Measurements from ENCODE around the gene DIRAS1. TPM values are rescaled to one million over a fixed set of nuclear protein-coding genes. Genes with fewer than 3 reads are reported as not detected.

Gene DIRAS1
- total RNA-seq, 1 donor from 2014 or later = 10.8 TPM

- no peak for DNase-seq (ENCODE audit: low spot score, unreplicated experiment)
- Mint-ChIP-seq H3K36me3 (ENCODE audit: insufficient read depth) (no peaks in the 10 kb centered on the region), H3K9me3 (ENCODE audit: low read depth) (no peaks in the 10 kb centered on the region), H3K4me1 (ENCODE audit: low read depth) (peaks cover 4% of the 10 kb centered on the region), H3K27me3 (peaks cover 27% of the 10 kb centered on the region), H3K4me3 (ENCODE audit: low read depth) (no peak overlapping the region), H3K27ac (no peak overlapping the region)
- TF ChIP-seq CTCF (IDR thresholded peaks at IDR 0.05; ENCODE audit: unreplicated experiment) = no peak
These were observed 21.9 kb upstream of the DIRAS1 start for GRCh38 chr19:2743099-2743498.

GRCh38 chr19:2740314-2740656 lies 19.1 kb upstream of the DIRAS1 start:
- peaks cover 4% of the 10 kb centered on the region for H3K4me1 Mint-ChIP-seq (ENCODE audit: low read depth)
- TF ChIP-seq CTCF (IDR thresholded peaks at IDR 0.05; ENCODE audit: unreplicated experiment) = no peak
- H3K27me3 Mint-ChIP-seq = peaks cover 21% of the 10 kb centered on the region
- peaks cover 5% of the 10 kb centered on the region for H3K36me3 Mint-ChIP-seq (ENCODE audit: insufficient read depth)
- peak overlapping the region; percentile 78 for H3K4me3 Mint-ChIP-seq (ENCODE audit: low read depth)
- DNase-seq (ENCODE audit: low spot score, unreplicated experiment) = no peak
- peak overlapping the region; percentile 30 for H3K27ac Mint-ChIP-seq
- no peaks in the 10 kb centered on the region for H3K9me3 Mint-ChIP-seq (ENCODE audit: low read depth)

GRCh38 chr19:2739602-2740313 lies 18.6 kb upstream of the DIRAS1 start, which contains the start of gene SLC39A3:
Gene SLC39A3, minus strand, starts transcription at chr19:2740017. Its CDS starts 2,760 bp downstream, at chr19:2737257.
- no peak for TF ChIP-seq CTCF (IDR thresholded peaks at IDR 0.05; ENCODE audit: unreplicated experiment)
- peaks cover 4% of the 10 kb centered on the region for H3K4me1 Mint-ChIP-seq (ENCODE audit: low read depth)
- DNase-seq (ENCODE audit: low spot score, unreplicated experiment) = peak; percentile 100
- H3K27me3 Mint-ChIP-seq = peaks cover 21% of the 10 kb centered on the region
- peaks cover 7% of the 10 kb centered on the region for H3K36me3 Mint-ChIP-seq (ENCODE audit: insufficient read depth)
- H3K4me3 Mint-ChIP-seq (ENCODE audit: low read depth) = peak within 1 kb of the TSS; percentile 78
- no peaks in the 10 kb centered on the region for H3K9me3 Mint-ChIP-seq (ENCODE audit: low read depth)
- peak within 1 kb of the TSS; percentile 30 for H3K27ac Mint-ChIP-seq

GRCh38 chr19:2736550-2737190 lies 15.5 kb upstream of the DIRAS1 start:
- TF ChIP-seq CTCF (IDR thresholded peaks at IDR 0.05; ENCODE audit: unreplicated experiment) = no peak
- no peak overlapping the region for H3K4me3 Mint-ChIP-seq (ENCODE audit: low read depth)

GRCh38 chr19:2735374-2735773 lies 14.2 kb upstream of the DIRAS1 start:
- Mint-ChIP-seq H3K4me1 (ENCODE audit: low read depth) (peaks cover 4% of the 10 kb centered on the region), H3K36me3 (ENCODE audit: insufficient read depth) (peaks cover 11% of the 10 kb centered on the region), H3K4me3 (ENCODE audit: low read depth) (no peak overlapping the region), H3K27ac (no peak overlapping the region), H3K9me3 (ENCODE audit: low read depth) (no peaks in the 10 kb centered on the region), H3K27me3 (peaks cover 3% of the 10 kb centered on the region)
- no peak for DNase-seq (ENCODE audit: low spot score, unreplicated experiment)
- TF ChIP-seq CTCF (IDR thresholded peaks at IDR 0.05; ENCODE audit: unreplicated experiment) = no peak

More at GRCh38 chr19:2736550-2737190, 15.5 kb upstream of the DIRAS1 start:
- Mint-ChIP-seq H3K4me1 (ENCODE audit: low read depth) (peaks cover 4% of the 10 kb centered on the region), H3K9me3 (ENCODE audit: low read depth) (no peaks in the 10 kb centered on the region), H3K27ac (no peak overlapping the region), H3K27me3 (peaks cover 3% of the 10 kb centered on the region), H3K36me3 (ENCODE audit: insufficient read depth) (peaks cover 11% of the 10 kb centered on the region)
- no peak for DNase-seq (ENCODE audit: low spot score, unreplicated experiment)
